WTC11 (cell line): ENCODE results near the gene DLX6. TPM values are rescaled to one million over a fixed set of nuclear protein-coding genes. Genes with fewer than 3 reads are reported as not detected.
A peak's percentile ranks its signal among the peaks of the same experiment; 100 is the strongest.

Experiments used
- ATAC-seq: fragments of 200-7000 bp; cut with Tn5 transposase; 2 replicates; pipeline ENCODE4 v1.10.0; 2021; ENCODE audit warnings: mild to moderate bottlenecking, moderate library complexity
- CTCF ChIA-PET: fragments of 300-600 bp; sonication (Branson Sonifier 250); formaldehyde crosslinking; loops from one replicate; lab custom pipeline; 2021; ENCODE audit warnings: antibody characterized with exemption; lab: Charles Lee
- POLR2A ChIA-PET: fragments of 350-600 bp; sonication (Branson Sonifier 250); formaldehyde crosslinking; loops from one replicate; lab custom pipeline; 2021; ENCODE audit warnings: antibody characterized with exemption; lab: Charles Lee
- DNase-seq: peaks from one replicate; pipeline ENCODE4 v3.0.0; 2021; ENCODE audit warnings: low spot score
- H3K27ac Mint-ChIP-seq: 2 replicates; pipeline ENCODE4 v1.8.0; 2021; ENCODE audit warnings: mixed read lengths
- H3K27me3 Mint-ChIP-seq: 2 replicates; pipeline ENCODE4 v1.8.0; 2021; ENCODE audit warnings: low read depth, mild to moderate bottlenecking, moderate library complexity, mixed read lengths
- H3K36me3 Mint-ChIP-seq: 2 replicates; pipeline ENCODE4 v1.8.0; 2021; ENCODE audit warnings: mixed read lengths
- H3K4me1 Mint-ChIP-seq: 2 replicates; pipeline ENCODE4 v1.8.0; 2022; ENCODE audit warnings: mixed read lengths
- H3K4me3 Mint-ChIP-seq: 2 replicates; pipeline ENCODE4 v1.8.0; 2021; ENCODE audit warnings: mild to moderate bottlenecking, moderate library complexity, mixed read lengths
- H3K9me3 Mint-ChIP-seq: 2 replicates; pipeline ENCODE4 v1.8.0; 2021; ENCODE audit warnings: mixed read lengths
- AFF4 ChIP-seq: sonication (generic); formaldehyde crosslinking; IDR thresholded peaks from 2 replicates; pipeline ENCODE4 v1.8.1; 2023; ENCODE audit warnings: mild to moderate bottlenecking, missing genetic modification reagents, borderline replicate concordance
- ESRRA ChIP-seq: sonication (generic); formaldehyde crosslinking; IDR thresholded peaks from 2 replicates; pipeline ENCODE4 v1.8.1; 2022; ENCODE audit warnings: mild to moderate bottlenecking, missing genetic modification reagents, borderline replicate concordance
- JAZF1 ChIP-seq: fragments of 250-450 bp; sonication (Bioruptor Pico); IDR thresholded peaks from 2 replicates; pipeline ENCODE4 v1.9.0; 2021; ENCODE audit warnings: moderate library complexity, mild to moderate bottlenecking, inconsistent platforms
- SOX15 ChIP-seq: fragments of 250-450 bp; sonication (Bioruptor Pico); IDR thresholded peaks from 2 replicates; pipeline ENCODE4 v1.9.0; 2021; ENCODE audit warnings: mild to moderate bottlenecking
- SP1 ChIP-seq: sonication (generic); formaldehyde crosslinking; conservative IDR thresholded peaks from 2 replicates; pipeline ENCODE4 v1.8.1; 2022; ENCODE audit warnings: missing genetic modification reagents
- TP53 ChIP-seq: sonication (generic); formaldehyde crosslinking; IDR thresholded peaks from 2 replicates; pipeline ENCODE4 v1.8.1; 2023; ENCODE audit warnings: mild to moderate bottlenecking, missing genetic modification reagents
- total RNA-seq: library from RNA; stranded (reverse); gene quantifications from 3 replicates; pipeline ENCODE4 v1.2.3, GENCODE V29; 2021
- TF ChIP-seq, protein P1 (sequence below): sonication (generic); formaldehyde crosslinking; conservative IDR thresholded peaks from 2 replicates; pipeline ENCODE4 v1.8.1; 2023; ENCODE audit warnings: mild to moderate bottlenecking, low read depth, missing genetic modification reagents, moderate library complexity
- TF ChIP-seq, protein P2 (sequence below): fragments of 250-450 bp; sonication (Bioruptor Pico); conservative IDR thresholded peaks from 2 replicates; pipeline ENCODE4 v1.9.0; 2021; ENCODE audit warnings: mild to moderate bottlenecking
- TF ChIP-seq, protein P3 (sequence below): fragments of 250-450 bp; sonication (Bioruptor Pico); IDR thresholded peaks from 2 replicates; pipeline ENCODE4 v1.9.0; 2021; ENCODE audit warnings: mild to moderate bottlenecking, borderline replicate concordance
- TF ChIP-seq, protein P4 (sequence below): sonication (generic); formaldehyde crosslinking; IDR thresholded peaks from 2 replicates; pipeline ENCODE4 v1.8.1; 2023; ENCODE audit warnings: mild to moderate bottlenecking, missing genetic modification reagents, moderate library complexity
- TF ChIP-seq, protein P5 (sequence below): sonication (generic); formaldehyde crosslinking; IDR thresholded peaks from 2 replicates; pipeline ENCODE4 v1.8.1; 2023; ENCODE audit warnings: mild to moderate bottlenecking, missing genetic modification reagents

DLX6 gene
- total RNA-seq, 1 experiment from 2014 or later = 0.09 TPM

- TF ChIP-seq, protein P1, sequence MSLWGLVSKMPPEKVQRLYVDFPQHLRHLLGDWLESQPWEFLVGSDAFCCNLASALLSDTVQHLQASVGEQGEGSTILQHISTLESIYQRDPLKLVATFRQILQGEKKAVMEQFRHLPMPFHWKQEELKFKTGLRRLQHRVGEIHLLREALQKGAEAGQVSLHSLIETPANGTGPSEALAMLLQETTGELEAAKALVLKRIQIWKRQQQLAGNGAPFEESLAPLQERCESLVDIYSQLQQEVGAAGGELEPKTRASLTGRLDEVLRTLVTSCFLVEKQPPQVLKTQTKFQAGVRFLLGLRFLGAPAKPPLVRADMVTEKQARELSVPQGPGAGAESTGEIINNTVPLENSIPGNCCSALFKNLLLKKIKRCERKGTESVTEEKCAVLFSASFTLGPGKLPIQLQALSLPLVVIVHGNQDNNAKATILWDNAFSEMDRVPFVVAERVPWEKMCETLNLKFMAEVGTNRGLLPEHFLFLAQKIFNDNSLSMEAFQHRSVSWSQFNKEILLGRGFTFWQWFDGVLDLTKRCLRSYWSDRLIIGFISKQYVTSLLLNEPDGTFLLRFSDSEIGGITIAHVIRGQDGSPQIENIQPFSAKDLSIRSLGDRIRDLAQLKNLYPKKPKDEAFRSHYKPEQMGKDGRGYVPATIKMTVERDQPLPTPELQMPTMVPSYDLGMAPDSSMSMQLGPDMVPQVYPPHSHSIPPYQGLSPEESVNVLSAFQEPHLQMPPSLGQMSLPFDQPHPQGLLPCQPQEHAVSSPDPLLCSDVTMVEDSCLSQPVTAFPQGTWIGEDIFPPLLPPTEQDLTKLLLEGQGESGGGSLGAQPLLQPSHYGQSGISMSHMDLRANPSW (CRISPR knock-in tag) = no peak
- TF ChIP-seq, protein P2, sequence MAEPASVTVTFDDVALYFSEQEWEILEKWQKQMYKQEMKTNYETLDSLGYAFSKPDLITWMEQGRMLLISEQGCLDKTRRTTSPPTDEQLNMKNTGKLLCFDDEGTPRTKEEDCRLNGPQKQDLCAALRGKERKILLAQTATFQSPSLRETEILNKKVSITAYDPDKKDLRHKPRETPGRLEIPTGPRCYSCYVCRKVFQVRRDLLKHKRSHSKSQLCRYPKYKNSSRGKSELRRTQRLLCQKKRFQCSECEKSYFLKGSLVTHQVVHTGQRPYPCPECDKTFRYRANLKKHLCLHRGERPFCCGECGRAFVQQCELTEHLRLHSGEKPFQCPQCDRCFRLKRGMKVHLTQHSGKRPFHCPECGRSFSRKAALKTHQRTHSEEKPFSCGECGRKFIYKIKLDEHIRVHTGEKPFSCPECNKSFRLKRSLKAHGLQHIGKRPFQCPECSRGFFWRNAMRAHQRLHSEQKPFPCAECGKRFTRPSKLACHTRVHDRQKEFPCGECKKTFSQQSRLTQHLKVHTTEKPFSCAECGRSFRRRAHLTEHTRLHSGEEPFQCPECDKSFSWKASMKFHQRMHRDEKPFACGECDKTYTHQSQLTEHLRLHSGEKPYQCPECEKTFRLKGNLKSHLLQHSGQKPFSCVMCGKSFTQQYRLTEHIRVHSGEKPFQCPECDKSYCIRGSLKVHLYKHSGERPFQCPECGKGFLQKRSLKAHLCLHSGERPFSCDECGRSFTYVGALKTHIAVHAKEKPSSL = no peak
- TF ChIP-seq, protein P3, sequence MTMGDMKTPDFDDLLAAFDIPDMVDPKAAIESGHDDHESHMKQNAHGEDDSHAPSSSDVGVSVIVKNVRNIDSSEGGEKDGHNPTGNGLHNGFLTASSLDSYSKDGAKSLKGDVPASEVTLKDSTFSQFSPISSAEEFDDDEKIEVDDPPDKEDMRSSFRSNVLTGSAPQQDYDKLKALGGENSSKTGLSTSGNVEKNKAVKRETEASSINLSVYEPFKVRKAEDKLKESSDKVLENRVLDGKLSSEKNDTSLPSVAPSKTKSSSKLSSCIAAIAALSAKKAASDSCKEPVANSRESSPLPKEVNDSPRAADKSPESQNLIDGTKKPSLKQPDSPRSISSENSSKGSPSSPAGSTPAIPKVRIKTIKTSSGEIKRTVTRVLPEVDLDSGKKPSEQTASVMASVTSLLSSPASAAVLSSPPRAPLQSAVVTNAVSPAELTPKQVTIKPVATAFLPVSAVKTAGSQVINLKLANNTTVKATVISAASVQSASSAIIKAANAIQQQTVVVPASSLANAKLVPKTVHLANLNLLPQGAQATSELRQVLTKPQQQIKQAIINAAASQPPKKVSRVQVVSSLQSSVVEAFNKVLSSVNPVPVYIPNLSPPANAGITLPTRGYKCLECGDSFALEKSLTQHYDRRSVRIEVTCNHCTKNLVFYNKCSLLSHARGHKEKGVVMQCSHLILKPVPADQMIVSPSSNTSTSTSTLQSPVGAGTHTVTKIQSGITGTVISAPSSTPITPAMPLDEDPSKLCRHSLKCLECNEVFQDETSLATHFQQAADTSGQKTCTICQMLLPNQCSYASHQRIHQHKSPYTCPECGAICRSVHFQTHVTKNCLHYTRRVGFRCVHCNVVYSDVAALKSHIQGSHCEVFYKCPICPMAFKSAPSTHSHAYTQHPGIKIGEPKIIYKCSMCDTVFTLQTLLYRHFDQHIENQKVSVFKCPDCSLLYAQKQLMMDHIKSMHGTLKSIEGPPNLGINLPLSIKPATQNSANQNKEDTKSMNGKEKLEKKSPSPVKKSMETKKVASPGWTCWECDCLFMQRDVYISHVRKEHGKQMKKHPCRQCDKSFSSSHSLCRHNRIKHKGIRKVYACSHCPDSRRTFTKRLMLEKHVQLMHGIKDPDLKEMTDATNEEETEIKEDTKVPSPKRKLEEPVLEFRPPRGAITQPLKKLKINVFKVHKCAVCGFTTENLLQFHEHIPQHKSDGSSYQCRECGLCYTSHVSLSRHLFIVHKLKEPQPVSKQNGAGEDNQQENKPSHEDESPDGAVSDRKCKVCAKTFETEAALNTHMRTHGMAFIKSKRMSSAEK = no peak
- no peak for TF ChIP-seq SOX15 (CRISPR knock-in tag)
Measured at GRCh38 chr7:97020601-97020995, 15.2 kb downstream of the DLX6 start (continued).

DNA sequence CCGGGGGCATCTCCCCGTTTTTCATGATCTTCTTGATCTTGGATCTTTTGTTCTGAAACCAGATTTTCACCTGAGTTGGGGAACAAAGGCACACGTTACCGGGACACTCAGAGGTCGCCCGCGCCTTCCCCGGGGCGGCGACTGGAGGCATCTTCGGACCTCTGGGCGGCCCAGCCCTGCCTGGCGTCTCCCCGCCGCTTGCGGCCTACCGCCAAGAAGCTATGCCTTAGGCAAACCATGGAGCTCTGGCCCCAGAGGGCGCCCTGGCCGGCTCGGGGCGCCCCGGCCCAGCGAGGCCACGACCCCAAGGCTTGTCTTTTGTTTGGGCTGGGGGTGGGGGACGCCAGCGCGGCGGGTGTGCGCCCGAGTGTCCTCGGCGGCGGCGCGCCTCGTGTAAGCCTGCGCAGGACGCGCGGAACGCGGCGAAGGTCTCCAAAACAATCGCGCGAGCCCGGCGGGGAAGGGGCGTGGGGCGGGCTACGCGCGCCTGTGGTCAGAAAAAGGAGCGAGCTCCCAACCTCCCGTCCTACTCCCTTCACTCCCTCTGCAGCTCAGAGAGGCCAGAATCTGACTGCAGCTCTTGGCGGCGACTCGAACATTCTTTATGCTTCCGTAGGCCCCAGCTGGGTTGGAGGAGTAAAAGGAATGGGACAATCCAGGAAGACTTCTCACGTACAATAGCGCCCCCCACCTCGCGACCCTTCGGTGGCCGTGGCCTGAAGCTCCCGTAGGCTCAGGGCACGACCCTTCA is 15.8 kb downstream of the DLX6 start:
- DNase-seq = peak; percentile 60
- H3K27ac Mint-ChIP-seq = no peak overlapping the region
- peaks cover 84% of the 10 kb centered on the region for H3K4me1 Mint-ChIP-seq
- ChIA-PET POLR2A (interaction anchor here (1.7 to 2.4 kb wide), 2 partner anchors 15 to 25 kb away, joined by 5 to 19 read pairs; partner anchors contain the start of gene DLX6), CTCF (interaction anchor here (0.6 to 2.4 kb wide), 10 partner anchors 8 to 946 kb away, joined by 3 to 20 read pairs (median 6); partner anchors contain the start of gene DLX6)
- TF ChIP-seq, protein P4, sequence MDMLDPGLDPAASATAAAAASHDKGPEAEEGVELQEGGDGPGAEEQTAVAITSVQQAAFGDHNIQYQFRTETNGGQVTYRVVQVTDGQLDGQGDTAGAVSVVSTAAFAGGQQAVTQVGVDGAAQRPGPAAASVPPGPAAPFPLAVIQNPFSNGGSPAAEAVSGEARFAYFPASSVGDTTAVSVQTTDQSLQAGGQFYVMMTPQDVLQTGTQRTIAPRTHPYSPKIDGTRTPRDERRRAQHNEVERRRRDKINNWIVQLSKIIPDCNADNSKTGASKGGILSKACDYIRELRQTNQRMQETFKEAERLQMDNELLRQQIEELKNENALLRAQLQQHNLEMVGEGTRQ (CRISPR knock-in tag) = no peak
- TF ChIP-seq ESRRA (CRISPR knock-in tag) (0 out of 2 replicates have a peak, but pooled peaks have one; percentile 37), SP1 (CRISPR knock-in tag) (0 out of 2 replicates have a peak, but pooled peaks have one; percentile 23), TP53 (CRISPR knock-in tag) (no peak)
- peaks cover 100% of the 10 kb centered on the region for H3K27me3 Mint-ChIP-seq
- peak; percentile 11 for ATAC-seq
- peak overlapping the region; percentile 63 for H3K4me3 Mint-ChIP-seq
- no peaks in the 10 kb centered on the region for H3K9me3 Mint-ChIP-seq
- no peaks in the 10 kb centered on the region for H3K36me3 Mint-ChIP-seq

- no peaks in the 10 kb centered on the region for H3K9me3 Mint-ChIP-seq
- no peaks in the 10 kb centered on the region for H3K36me3 Mint-ChIP-seq
- H3K27ac Mint-ChIP-seq = no peak overlapping the region
- H3K4me3 Mint-ChIP-seq = peak overlapping the region; percentile 63
- TF ChIP-seq AFF4 (CRISPR knock-in tag) (no peak), JAZF1 (no peak)
- TF ChIP-seq, protein P5, sequence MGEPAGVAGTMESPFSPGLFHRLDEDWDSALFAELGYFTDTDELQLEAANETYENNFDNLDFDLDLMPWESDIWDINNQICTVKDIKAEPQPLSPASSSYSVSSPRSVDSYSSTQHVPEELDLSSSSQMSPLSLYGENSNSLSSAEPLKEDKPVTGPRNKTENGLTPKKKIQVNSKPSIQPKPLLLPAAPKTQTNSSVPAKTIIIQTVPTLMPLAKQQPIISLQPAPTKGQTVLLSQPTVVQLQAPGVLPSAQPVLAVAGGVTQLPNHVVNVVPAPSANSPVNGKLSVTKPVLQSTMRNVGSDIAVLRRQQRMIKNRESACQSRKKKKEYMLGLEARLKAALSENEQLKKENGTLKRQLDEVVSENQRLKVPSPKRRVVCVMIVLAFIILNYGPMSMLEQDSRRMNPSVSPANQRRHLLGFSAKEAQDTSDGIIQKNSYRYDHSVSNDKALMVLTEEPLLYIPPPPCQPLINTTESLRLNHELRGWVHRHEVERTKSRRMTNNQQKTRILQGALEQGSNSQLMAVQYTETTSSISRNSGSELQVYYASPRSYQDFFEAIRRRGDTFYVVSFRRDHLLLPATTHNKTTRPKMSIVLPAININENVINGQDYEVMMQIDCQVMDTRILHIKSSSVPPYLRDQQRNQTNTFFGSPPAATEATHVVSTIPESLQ (CRISPR knock-in tag) = no peak
- H3K4me1 Mint-ChIP-seq = peaks cover 87% of the 10 kb centered on the region
- ATAC-seq = peak; percentile 0; the same call in 1 of the 2 replicates
- POLR2A ChIA-PET = interaction anchor here (0.6 to 2.4 kb wide), 3 partner anchors 16 to 1348 kb away, joined by 3 to 19 read pairs (median 5); partner anchors contain the start of gene DLX6
- DNase-seq = no peak
- CTCF ChIA-PET = interaction anchor here (1.0 to 2.4 kb wide), 9 partner anchors 9 to 947 kb away, joined by 3 to 20 read pairs (median 7); partner anchors contain the start of gene DLX6
- peaks cover 100% of the 10 kb centered on the region for H3K27me3 Mint-ChIP-seq
Measured at GRCh38 chr7:97021747-97022490, 16.6 kb downstream of the DLX6 start.
